GM20431 (cell line): ENCODE results near the gene NARF.
"Not testable (repeated sequence)": the region's sequence is repeated elsewhere in the genome, so short reads cannot be mapped to it uniquely, and the experiment has no call there.

Experiments used
- in situ Hi-C: fragments of 300-500 bp; cut with MseI, MboI; formaldehyde crosslinking; loops from one replicate; pipeline ENCODE4 v1.15.0; 2020; ENCODE audit warnings: low sequenced_read_pairs; ENCODE audit not compliant: unreplicated experiment

NARF gene

GRCh38 chr17:82458179-82458884 is at the start of gene NARF:
Gene NARF, plus strand, starts transcription at chr17:82458741. Its CDS starts 63 bp downstream, at chr17:82458804.
- in situ Hi-C loops, result no loop called here

DNA sequence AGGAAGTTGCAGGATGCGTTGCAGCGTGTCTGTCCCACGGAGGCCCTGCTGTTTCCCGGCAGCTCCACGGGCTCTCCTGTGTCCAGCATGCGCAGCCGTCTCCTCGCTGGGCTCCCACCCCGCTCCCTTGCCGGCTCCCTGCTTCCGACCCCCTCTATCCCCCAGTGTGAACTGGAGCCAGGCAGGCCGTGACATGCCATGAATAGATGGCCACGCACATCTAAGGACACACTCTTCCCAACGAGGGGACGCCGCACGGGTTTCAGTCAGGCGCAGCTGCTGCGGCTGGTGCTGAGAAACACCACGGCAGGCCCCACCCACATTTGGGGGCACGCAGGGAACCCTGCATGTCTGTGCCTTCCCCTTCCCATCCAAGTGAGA is 49.6 kb upstream of the NARF start:
- in situ Hi-C loops, result loop anchor here (10.0 kb wide), 1 partner anchor 54 kb away; the partner anchor contains the start of gene TEX19

GRCh38 chr17:82410014-82410716 is 48.4 kb upstream of the NARF start:
- in situ Hi-C loops, result no loop called here

DNA sequence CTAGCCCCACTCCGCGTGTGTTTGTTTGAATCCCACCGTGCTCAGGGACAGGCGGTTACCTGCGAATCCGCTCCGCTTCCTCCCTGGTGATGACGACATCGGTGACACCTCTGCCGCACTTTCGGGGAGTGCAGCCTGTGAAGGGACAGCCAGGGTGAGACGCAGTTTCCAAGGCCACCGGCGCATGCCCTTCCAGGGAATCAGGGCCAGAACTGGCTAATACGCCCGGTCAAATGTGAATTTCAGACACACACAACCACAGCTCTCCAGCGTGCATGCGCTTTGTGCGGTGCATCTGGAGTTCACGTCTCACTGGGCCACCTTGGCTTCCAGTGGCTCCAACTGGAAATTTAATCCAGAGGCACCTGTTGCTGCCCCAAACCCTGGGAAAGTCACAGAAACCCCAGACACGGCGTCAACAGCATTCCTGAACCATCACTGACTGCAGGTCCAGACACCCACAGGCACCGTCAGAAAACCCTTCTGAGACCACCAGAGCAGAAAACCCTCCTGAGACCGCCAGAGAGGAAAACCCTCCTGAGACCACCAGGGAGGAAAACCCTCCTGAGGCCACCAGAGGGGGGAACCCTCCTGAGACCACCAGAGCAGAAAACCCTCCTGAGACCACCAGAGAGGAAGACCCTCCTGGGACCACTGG is 47.0 kb upstream of the NARF start:
- in situ Hi-C loops, result no loop called here

GRCh38 chr17:82412081-82412480 is 46.5 kb upstream of the NARF start:
- in situ Hi-C loops, result not testable (repeated sequence)

DNA sequence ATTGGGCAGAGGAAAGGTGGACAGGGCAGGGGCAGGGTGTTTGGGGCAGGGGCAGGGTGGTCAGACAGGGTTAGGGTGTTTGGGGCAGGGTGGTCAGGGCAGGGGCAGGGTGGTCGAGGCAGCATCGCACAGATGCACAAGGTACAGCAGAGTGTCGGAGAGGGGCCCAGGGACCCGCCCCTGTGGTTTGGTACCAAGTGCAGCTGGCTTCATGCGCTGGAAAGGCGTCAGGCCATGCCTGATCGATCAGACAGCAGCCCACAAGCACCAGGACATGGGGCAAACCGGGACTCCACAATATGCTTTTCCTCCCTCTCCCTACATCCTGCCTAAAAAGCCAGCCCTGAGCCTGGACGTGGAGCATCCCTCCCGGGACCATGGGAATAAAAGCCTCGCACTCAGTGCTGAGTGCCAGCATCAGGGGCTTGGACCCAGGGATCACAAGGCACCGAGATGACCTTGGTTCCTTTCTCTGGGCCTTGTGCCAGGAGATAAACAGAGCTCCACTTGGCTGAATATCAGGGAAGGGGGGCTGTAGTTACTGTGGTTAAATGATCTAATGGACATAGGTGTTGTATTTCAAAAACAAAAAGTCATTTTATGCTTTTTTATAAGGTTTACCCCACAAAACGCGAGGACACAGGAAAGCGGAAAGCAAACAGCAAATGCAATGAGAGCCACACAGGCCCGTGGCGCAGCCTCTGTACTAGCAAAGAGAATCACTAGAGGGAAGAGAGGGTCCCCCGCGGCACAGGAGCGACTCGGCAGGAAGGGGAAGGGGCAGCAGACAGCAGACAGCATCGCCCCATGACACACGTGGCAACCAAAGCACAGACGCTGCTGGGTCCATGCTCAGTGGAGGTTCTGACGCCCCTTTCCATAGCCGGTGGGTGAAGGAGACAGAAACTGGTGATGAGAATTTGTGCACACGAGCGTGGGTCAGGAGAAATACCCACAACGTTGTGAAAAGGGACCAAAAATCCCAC is 45.7 kb upstream of the NARF start:
- in situ Hi-C loops, result no loop called here

GRCh38 chr17:82414548-82415281 is 43.8 kb upstream of the NARF start:
- in situ Hi-C loops, result no loop called here

DNA sequence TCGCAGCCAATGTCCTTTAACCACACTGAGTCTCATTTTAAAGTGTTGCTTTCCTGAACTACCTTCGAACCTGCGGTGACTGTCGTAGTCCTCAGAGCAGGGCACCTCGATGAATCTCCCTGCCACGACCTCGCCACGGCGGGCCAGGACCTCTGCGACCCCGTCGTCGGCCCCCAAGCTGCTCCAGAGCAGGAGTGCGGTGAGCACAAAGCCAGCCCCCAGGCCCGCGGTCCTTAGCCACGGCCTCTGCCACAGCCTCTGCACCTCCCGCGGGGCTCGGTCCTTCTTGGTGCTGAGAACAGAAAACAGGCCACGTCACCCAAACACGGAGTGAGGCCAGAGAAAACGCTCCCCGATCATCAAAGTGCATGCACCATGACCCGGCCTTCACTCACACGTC is 43.2 kb upstream of the NARF start:
- in situ Hi-C loops, result no loop called here

DNA sequence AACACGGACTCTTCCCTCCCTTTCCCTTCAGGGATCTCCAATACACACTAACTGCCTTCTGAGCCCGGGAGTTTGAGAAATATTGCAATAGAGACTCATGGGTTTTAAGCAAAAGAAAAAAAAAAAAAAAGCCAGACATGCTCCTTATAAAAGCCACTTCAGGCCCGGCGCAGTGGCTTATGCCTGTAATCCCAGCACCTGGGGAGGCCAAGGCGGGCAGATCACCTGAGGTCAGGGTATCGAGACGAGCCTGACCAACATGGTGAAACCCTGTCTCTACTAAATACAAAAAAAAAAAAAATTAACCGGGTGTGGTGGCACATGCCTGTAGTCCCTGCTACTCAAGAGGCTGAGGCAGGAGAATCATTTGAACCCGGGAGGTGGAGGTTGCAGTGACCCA is 42.8 kb upstream of the NARF start:
- in situ Hi-C loops, result no loop called here

GRCh38 chr17:82416264-82416663 is 42.3 kb upstream of the NARF start:
- in situ Hi-C loops, result no loop called here

GRCh38 chr17:82416771-82417170 is 41.8 kb upstream of the NARF start:
- in situ Hi-C loops, result no loop called here

DNA sequence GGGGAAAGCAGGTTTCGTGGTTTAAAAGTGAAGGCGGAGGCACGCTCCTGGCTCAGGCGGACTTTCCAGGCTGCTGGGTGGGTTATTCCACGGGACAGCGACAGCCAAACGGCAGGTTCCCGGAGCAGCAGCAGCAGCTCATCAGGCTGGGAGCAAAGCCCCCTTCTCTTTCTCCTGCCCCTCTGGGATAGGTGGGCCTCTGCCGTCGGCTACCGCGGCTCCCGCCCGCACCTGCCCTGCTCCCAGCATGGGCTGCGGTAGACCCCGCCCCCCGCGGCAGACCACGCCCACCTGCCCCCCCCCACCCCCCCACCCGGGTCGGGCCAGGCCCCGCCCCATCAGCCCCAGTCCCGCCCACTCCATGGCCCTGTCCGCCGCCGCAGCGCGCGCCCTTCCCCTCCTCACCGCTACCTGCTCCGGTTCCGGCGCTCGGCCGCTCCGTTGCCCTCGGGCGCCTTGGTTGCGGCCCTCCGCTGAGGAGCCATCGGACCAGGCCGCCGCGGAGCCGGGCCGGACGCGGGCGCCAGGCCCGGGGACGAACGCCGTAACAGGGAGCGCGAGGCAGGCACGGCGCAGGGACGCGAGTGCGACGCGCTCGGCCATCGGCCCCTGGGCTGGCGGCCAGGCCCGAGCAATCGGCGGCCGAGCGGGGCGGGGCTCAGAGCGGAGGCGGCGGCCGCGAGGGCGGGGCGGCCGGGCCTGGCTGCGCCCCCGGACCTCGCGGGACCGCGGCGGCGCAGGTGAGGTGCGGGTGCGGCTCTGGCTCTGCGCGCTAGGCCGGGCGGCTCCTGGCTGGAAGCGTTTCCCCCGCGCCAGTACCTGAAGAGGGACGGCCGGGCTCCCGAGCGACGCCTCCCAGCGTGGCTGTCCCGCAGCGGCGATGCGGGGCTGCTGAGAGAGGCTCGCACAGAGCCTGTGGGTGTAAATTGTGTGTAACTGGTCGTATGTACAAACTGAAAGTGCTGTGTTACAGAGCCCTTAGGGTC is 40.2 kb upstream of the NARF start, which contains the start of the genes HEXD and OGFOD3:
Gene HEXD (plus strand): TSS at position 347 of the 986 bp plus-strand sequence. CDS start 1,453 bp downstream, outside the sequence.
Gene OGFOD3 (minus strand): TSS at position 586 of the 986 bp plus-strand sequence. CDS start 101 bp downstream, at position 485.
- in situ Hi-C loops, result no loop called here

- in situ Hi-C loops, result no loop called here
These were observed 39.0 kb upstream of the NARF start for GRCh38 chr17:82419540-82419939.

DNA sequence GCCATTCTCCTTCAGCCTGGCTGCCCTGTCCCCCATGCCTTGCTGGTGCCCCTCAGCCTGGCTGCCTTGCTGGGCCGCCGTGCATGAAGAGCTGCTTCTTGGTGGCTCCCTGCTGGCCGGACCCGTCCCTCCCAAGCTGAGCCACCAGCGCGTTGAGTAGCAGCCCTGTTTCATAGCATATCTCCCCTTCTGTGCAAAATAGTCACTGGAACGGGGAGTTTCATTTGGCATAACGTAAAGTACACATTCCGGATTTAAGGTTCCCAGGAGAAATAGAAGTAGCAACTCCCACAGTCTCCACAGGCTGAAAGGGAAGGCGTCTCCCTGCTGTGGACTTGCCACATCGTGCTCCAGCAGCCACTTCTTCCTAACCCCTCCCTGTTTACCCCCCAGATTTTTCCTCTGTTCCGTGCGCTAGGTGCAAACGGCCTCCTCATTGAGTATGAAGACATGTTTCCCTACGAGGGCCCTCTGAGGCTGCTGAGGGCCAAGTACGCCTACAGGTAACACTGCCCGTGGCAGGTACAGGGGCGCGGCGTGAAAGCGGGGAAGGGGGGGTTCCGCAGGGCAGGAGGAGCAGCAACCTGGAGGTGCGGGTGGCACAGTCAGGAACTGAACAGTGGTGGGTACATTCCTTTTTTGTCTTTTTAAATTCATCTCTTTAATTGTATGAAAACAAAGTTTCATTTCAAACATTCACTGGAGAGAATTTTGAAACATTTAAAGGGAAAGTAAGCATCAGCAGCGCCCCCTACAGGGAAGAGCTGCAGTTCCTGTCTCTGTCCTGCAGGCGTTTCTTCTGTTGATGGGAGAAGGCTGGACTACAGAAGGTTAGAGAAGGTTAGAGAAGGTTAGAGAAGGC is 34.3 kb upstream of the NARF start:
- in situ Hi-C loops, result no loop called here

DNA sequence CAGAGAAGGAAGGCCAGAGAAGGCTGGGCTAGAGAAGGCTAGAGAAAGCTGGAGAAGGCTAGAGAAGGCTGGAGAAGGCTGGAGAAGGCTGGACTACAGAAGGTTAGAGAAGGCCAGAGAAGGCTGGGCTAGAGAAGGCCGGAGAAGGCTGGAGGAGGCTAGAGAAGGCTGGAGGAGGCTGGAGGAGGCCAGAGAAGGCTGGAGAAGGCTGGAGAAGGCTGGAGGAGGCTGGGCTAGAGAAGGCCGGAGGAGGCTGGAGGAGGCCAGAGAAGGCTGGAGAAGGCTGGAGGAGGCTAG is 33.7 kb upstream of the NARF start:
- in situ Hi-C loops, result no loop called here

- in situ Hi-C loops, result no loop called here
These were observed 30.0 kb upstream of the NARF start for GRCh38 chr17:82428546-82428945.

GRCh38 chr17:82429824-82430223 is 28.7 kb upstream of the NARF start:
- in situ Hi-C loops, result no loop called here
